ENCODE measurements around the gene ITGB7. TPM values are rescaled to one million over a fixed set of nuclear protein-coding genes. Genes with fewer than 3 reads are reported as not detected.
A peak's percentile ranks its signal among the peaks of the same experiment; 100 is the strongest.

Gene ITGB7
- polyA plus RNA-seq, 1 of the 3 experiments (the other 2 are of a cell fraction) = 0.25 TPM

DNA sequence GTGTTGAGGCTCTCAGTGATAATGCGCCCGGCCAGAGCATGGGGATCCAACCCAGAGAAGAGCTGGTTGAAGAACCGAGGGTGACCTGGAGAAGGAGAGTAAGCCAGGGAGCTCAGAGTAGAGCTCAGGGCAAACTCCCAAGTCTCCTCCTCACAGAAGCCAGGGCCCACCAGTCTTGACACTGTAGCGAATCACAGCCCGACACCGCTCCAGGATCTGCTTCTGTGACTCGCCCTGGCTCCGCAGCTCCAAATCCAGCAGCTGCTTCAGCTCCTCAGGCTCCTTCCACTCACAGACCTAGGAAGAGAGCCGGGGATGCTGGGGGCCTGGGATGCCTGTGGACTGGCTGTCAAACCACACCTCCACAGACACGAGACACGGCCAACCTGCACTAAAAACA, 34.7 kb downstream of the ITGB7 start:
- Histone ChIP-seq H3K4me2 (no peak overlapping the region), H3F3A (replicated peaks; ENCODE audit: insufficient read depth) (peaks cover 12% of the 10 kb centered on the region), H2AFZ (ENCODE audit: low read depth) (no peak overlapping the region), H3K27ac (ENCODE audit: low read depth in 2 of 2, low read length in 1 of 2) (no peak overlapping the region; a peak in 1 of 4 replicates), H3K9ac (no peak overlapping the region), H3K9me3 (no peaks in the 10 kb centered on the region), H4K20me1 (ENCODE audit: insufficient read depth) (no peaks in the 10 kb centered on the region), H3K4me1 (ENCODE audit: control insufficient read depth in 1 of 2, insufficient read depth in 2 of 2, low read depth in 1 of 2, low read length in 1 of 2) (peaks cover 15 to 17% of the 10 kb centered on the region in 2 experiments; a peak in 2 of 4 replicates), H3K36me3 (replicated peaks in 1 of 2; ENCODE audit: control insufficient read depth in 1 of 2, insufficient read depth in 2 of 2, low read length in 1 of 2) (no peaks in the 10 kb centered on the region), H3K4me3 (ENCODE audit: low read depth in 2 of 2, low read length in 1 of 2) (no peak overlapping the region), H3K9me2 (no peaks in the 10 kb centered on the region), H3K27me3 (ENCODE audit: insufficient read depth) (no peaks in the 10 kb centered on the region), H3K79me2 (ENCODE audit: insufficient read depth) (no peaks in the 10 kb centered on the region)
- ChIA-PET POLR2A (no interaction called here), CTCF (interaction anchor here (0.6 to 23.1 kb wide), 6 partner anchors 12 to 123 kb away, joined by 3 to 272 read pairs (median 4); no protein-coding TSS in a partner anchor)
- TF ChIP-seq RAD21 (IDR thresholded peaks at IDR 0.05; ENCODE audit: low read length) (no peak), TAF1 (IDR thresholded peaks at IDR 0.05; ENCODE audit: borderline replicate concordance, low read depth, low read length) (no peak)
- TF ChIP-seq, protein P1, sequence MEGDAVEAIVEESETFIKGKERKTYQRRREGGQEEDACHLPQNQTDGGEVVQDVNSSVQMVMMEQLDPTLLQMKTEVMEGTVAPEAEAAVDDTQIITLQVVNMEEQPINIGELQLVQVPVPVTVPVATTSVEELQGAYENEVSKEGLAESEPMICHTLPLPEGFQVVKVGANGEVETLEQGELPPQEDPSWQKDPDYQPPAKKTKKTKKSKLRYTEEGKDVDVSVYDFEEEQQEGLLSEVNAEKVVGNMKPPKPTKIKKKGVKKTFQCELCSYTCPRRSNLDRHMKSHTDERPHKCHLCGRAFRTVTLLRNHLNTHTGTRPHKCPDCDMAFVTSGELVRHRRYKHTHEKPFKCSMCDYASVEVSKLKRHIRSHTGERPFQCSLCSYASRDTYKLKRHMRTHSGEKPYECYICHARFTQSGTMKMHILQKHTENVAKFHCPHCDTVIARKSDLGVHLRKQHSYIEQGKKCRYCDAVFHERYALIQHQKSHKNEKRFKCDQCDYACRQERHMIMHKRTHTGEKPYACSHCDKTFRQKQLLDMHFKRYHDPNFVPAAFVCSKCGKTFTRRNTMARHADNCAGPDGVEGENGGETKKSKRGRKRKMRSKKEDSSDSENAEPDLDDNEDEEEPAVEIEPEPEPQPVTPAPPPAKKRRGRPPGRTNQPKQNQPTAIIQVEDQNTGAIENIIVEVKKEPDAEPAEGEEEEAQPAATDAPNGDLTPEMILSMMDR (IDR thresholded peaks at IDR 0.05) = no peak
- DNase-seq = no peak
- WGBS (ENCODE audit: low lambda C conversion rate) = 84% methylated on average over 10 of the region's 11 CpGs

GRCh38 chr12:53171725-53172329, 35.2 kb downstream of the ITGB7 start:
- Histone ChIP-seq H3K4me1 (ENCODE audit: control insufficient read depth in 1 of 2, insufficient read depth in 2 of 2, low read depth in 1 of 2, low read length in 1 of 2) (peaks cover 15 to 17% of the 10 kb centered on the region in 2 experiments; a peak in 2 of 4 replicates), H3K9me2 (no peaks in the 10 kb centered on the region), H3F3A (replicated peaks; ENCODE audit: insufficient read depth) (peaks cover 12% of the 10 kb centered on the region), H3K27me3 (ENCODE audit: insufficient read depth) (no peaks in the 10 kb centered on the region), H2AFZ (ENCODE audit: low read depth) (no peak overlapping the region), H3K27ac (ENCODE audit: low read depth in 2 of 2, low read length in 1 of 2) (peak overlapping the region in 1 of 2 experiments; percentile 34; a peak in 1 of 4 replicates), H3K4me3 (ENCODE audit: low read depth in 2 of 2, low read length in 1 of 2) (no peak overlapping the region), H3K79me2 (ENCODE audit: insufficient read depth) (no peaks in the 10 kb centered on the region), H3K9me3 (no peaks in the 10 kb centered on the region), H4K20me1 (ENCODE audit: insufficient read depth) (no peaks in the 10 kb centered on the region), H3K4me2 (peak overlapping the region; percentile 18; the same call in 1 of the 2 replicates), H3K36me3 (replicated peaks in 1 of 2; ENCODE audit: control insufficient read depth in 1 of 2, insufficient read depth in 2 of 2, low read length in 1 of 2) (no peaks in the 10 kb centered on the region), H3K9ac (no peak overlapping the region)
- TF ChIP-seq, protein P1 (IDR thresholded peaks at IDR 0.05) = no peak
- TF ChIP-seq CHD2 (IDR thresholded peaks at IDR 0.05; ENCODE audit: low read length, partially characterized antibody) = no peak
- TF ChIP-seq NFIC (IDR thresholded peaks at IDR 0.05; ENCODE audit: borderline replicate concordance) = peak; percentile 81
- no peak for TF ChIP-seq TEAD4 (IDR thresholded peaks at IDR 0.05; ENCODE audit: borderline replicate concordance, insufficient read depth)
- TF ChIP-seq MEF2A (IDR thresholded peaks at IDR 0.05; ENCODE audit: borderline replicate concordance, low read depth) = no peak
- TF ChIP-seq, protein P2, sequence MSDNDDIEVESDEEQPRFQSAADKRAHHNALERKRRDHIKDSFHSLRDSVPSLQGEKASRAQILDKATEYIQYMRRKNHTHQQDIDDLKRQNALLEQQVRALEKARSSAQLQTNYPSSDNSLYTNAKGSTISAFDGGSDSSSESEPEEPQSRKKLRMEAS (IDR thresholded peaks at IDR 0.05; ENCODE audit: low read depth) = no peak
- DNase-seq = peak; percentile 62
- 59% methylated on average over 10 of the region's 10 CpGs for WGBS (ENCODE audit: low lambda C conversion rate)
- ChIA-PET POLR2A (no interaction called here), CTCF (interaction anchor here (0.6 to 23.1 kb wide), 6 partner anchors 11 to 123 kb away, joined by 3 to 272 read pairs (median 4); no protein-coding TSS in a partner anchor)
